ENCODE results near the gene ARFGAP2.

Gene ARFGAP2

GRCh38 chr11:47179655-47179991 lies 2.9 kb upstream of the ARFGAP2 start:
- Histone ChIP-seq H3K27me3 (ENCODE audit: insufficient read depth, low read depth) (no peaks in the 10 kb centered on the region), H3K9ac (no peak overlapping the region), H4K20me1 (ENCODE audit: insufficient read depth) (no peaks in the 10 kb centered on the region), H2AFZ (ENCODE audit: low read depth) (no peak overlapping the region), H3K4me2 (no peak overlapping the region), H3K36me3 (ENCODE audit: insufficient read depth) (no peaks in the 10 kb centered on the region), H3K27ac (no peak overlapping the region), H3K79me2 (ENCODE audit: insufficient read depth, low read depth) (peaks cover 20% of the 10 kb centered on the region), H3K4me1 (ENCODE audit: low read depth, poor library complexity, severe bottlenecking) (peaks cover 21% of the 10 kb centered on the region), H3K4me3 (IDR thresholded peaks at IDR 0.05; ENCODE audit: insufficient read depth, low read depth, low read length) (no peak overlapping the region)
- TF ChIP-seq CTCF (conservative IDR thresholded peaks at IDR 0.05; ENCODE audit: low read depth, low read length): peak; percentile 74

GRCh38 chr11:47178737-47179654 lies 2.3 kb upstream of the ARFGAP2 start:
- peaks cover 23% of the 10 kb centered on the region for H3K79me2 ChIP-seq (ENCODE audit: insufficient read depth, low read depth)
- peaks cover 22% of the 10 kb centered on the region for H3K4me1 ChIP-seq (ENCODE audit: low read depth, poor library complexity, severe bottlenecking)
- no peak for TF ChIP-seq CTCF (conservative IDR thresholded peaks at IDR 0.05; ENCODE audit: low read depth, low read length)
- H4K20me1 ChIP-seq (ENCODE audit: insufficient read depth): no peaks in the 10 kb centered on the region
- H3K27me3 ChIP-seq (ENCODE audit: insufficient read depth, low read depth): no peaks in the 10 kb centered on the region
- H3K4me2 ChIP-seq: no peak overlapping the region
- no peak overlapping the region for H3K27ac ChIP-seq
- H3K36me3 ChIP-seq (ENCODE audit: insufficient read depth): no peaks in the 10 kb centered on the region; the same call in 1 of the 2 replicates
- no peak overlapping the region for H3K9ac ChIP-seq
- H3K4me3 ChIP-seq (IDR thresholded peaks at IDR 0.05; ENCODE audit: insufficient read depth, low read depth, low read length): no peak overlapping the region
- no peak overlapping the region for H2AFZ ChIP-seq (ENCODE audit: low read depth)

GRCh38 chr11:47178316-47178715 lies 1.6 kb upstream of the ARFGAP2 start:
- H3K36me3 ChIP-seq (ENCODE audit: insufficient read depth): no peaks in the 10 kb centered on the region; the same call in 1 of the 2 replicates
- H3K27ac ChIP-seq: no peak overlapping the region; the same call in 1 of the 2 replicates
- 0 out of 2 replicates have a peak overlapping the region, but pooled peaks have one; percentile 52 for H3K4me2 ChIP-seq
- H3K4me1 ChIP-seq (ENCODE audit: low read depth, poor library complexity, severe bottlenecking): peaks cover 22% of the 10 kb centered on the region
- peaks cover 30% of the 10 kb centered on the region for H3K79me2 ChIP-seq (ENCODE audit: insufficient read depth, low read depth)
- no peaks in the 10 kb centered on the region for H4K20me1 ChIP-seq (ENCODE audit: insufficient read depth)
- no peak overlapping the region for H2AFZ ChIP-seq (ENCODE audit: low read depth)
- TF ChIP-seq CTCF (conservative IDR thresholded peaks at IDR 0.05; ENCODE audit: low read depth, low read length): no peak
- H3K9ac ChIP-seq: no peak overlapping the region; the same call in 1 of the 2 replicates
- no peaks in the 10 kb centered on the region for H3K27me3 ChIP-seq (ENCODE audit: insufficient read depth, low read depth)
- H3K4me3 ChIP-seq (IDR thresholded peaks at IDR 0.05; ENCODE audit: insufficient read depth, low read depth, low read length): no peak overlapping the region

- H3K27me3 ChIP-seq (ENCODE audit: insufficient read depth, low read depth): no peaks in the 10 kb centered on the region
- H2AFZ ChIP-seq (ENCODE audit: low read depth): peak overlapping the region; percentile 89
- H4K20me1 ChIP-seq (ENCODE audit: insufficient read depth): no peaks in the 10 kb centered on the region
- peak overlapping the region; percentile 7 for H3K4me3 ChIP-seq (IDR thresholded peaks at IDR 0.05; ENCODE audit: insufficient read depth, low read depth, low read length)
- no peak for TF ChIP-seq CTCF (conservative IDR thresholded peaks at IDR 0.05; ENCODE audit: low read depth, low read length)
- H3K9ac ChIP-seq: peak overlapping the region; percentile 92; the same call in 1 of the 2 replicates
- H3K79me2 ChIP-seq (ENCODE audit: insufficient read depth, low read depth): peaks cover 34% of the 10 kb centered on the region
- H3K4me1 ChIP-seq (ENCODE audit: low read depth, poor library complexity, severe bottlenecking): peaks cover 22% of the 10 kb centered on the region
- H3K27ac ChIP-seq: peak overlapping the region; percentile 81
- peak overlapping the region; percentile 52; the same call in 1 of the 2 replicates for H3K4me2 ChIP-seq
- H3K36me3 ChIP-seq (ENCODE audit: insufficient read depth): peaks cover 4% of the 10 kb centered on the region; the same call in 1 of the 2 replicates
Observed at GRCh38 chr11:47177846-47178245, 1.2 kb upstream of the ARFGAP2 start.

Measured in KMS-11 (cell line).